ENCODE results near the gene NFATC3.

NFATC3 gene

DNA sequence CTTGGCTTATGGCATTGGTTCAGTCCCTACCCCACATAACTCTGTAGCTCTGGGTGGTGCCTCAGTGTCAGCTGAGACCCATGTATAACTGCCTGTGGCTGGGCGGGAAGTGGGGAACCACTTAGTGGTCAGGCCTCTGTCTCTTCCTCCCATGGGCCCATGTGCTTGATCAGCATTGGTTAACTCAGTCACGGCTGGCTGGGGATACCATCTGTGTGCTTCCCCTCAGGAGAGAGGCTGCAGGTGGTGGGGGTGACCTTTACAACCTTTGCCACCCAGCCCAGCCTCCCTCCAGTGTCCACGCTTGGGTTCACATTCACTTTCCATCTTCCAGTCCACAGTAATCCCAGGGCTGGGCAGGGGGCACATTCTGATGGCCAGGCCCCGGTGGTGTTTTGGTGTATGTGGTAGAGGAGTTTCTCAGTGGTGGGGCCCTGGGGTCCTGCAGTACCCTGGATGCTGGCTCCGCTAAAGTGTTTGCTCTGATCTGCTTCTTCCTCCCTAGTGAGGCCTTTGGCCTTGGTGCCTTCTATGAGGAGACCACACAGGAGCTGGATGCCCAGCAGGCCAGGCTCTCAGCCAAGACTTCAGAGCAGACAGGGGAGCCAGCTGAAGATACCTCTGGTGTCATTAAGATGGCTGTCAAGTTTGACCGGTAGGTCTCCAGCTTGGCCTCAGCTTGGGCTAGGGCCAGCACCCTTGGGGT is 10.2 kb upstream of the NFATC3 start:
- H3K9me3 ChIP-seq (ENCODE audit: severe bottlenecking) = no peaks in the 10 kb centered on the region
- DNase-seq (ENCODE audit: low spot score) (no peak), ATAC-seq (ENCODE audit: low read depth) (no peak)
- no peaks in the 10 kb centered on the region for H3K27me3 ChIP-seq (ENCODE audit: insufficient read depth, poor library complexity, severe bottlenecking)
- H3K36me3 ChIP-seq (ENCODE audit: low read depth) = peaks cover 64% of the 10 kb centered on the region
- no peak overlapping the region for H3K4me3 ChIP-seq (ENCODE audit: severe bottlenecking)
- TF ChIP-seq CTCF (IDR thresholded peaks at IDR 0.05; ENCODE audit: poor library complexity, severe bottlenecking) = no peak
- H3K27ac ChIP-seq (ENCODE audit: poor library complexity, severe bottlenecking) = no peak overlapping the region
- peaks cover 8% of the 10 kb centered on the region for H3K4me1 ChIP-seq (ENCODE audit: insufficient read depth, poor library complexity, severe bottlenecking)

- no peak for TF ChIP-seq CTCF (IDR thresholded peaks at IDR 0.05; ENCODE audit: poor library complexity, severe bottlenecking)
- no peak overlapping the region for H3K27ac ChIP-seq (ENCODE audit: poor library complexity, severe bottlenecking)
- peaks cover 8% of the 10 kb centered on the region for H3K4me1 ChIP-seq (ENCODE audit: insufficient read depth, poor library complexity, severe bottlenecking)
- no peak overlapping the region for H3K4me3 ChIP-seq (ENCODE audit: severe bottlenecking)
- H3K36me3 ChIP-seq (ENCODE audit: low read depth) = peaks cover 57% of the 10 kb centered on the region
- no peaks in the 10 kb centered on the region for H3K9me3 ChIP-seq (ENCODE audit: severe bottlenecking)
- no peak for ATAC-seq (ENCODE audit: low read depth)
- H3K27me3 ChIP-seq (ENCODE audit: insufficient read depth, poor library complexity, severe bottlenecking) = no peaks in the 10 kb centered on the region
- no peak for DNase-seq (ENCODE audit: low spot score)
Observed at GRCh38 chr16:68075980-68076379, 9.2 kb upstream of the NFATC3 start.

- H3K4me1 ChIP-seq (ENCODE audit: insufficient read depth, poor library complexity, severe bottlenecking) = peaks cover 8% of the 10 kb centered on the region
- no peak for ATAC-seq (ENCODE audit: low read depth)
Observed at GRCh38 chr16:68076560-68076959, 8.6 kb upstream of the NFATC3 start.

DNA sequence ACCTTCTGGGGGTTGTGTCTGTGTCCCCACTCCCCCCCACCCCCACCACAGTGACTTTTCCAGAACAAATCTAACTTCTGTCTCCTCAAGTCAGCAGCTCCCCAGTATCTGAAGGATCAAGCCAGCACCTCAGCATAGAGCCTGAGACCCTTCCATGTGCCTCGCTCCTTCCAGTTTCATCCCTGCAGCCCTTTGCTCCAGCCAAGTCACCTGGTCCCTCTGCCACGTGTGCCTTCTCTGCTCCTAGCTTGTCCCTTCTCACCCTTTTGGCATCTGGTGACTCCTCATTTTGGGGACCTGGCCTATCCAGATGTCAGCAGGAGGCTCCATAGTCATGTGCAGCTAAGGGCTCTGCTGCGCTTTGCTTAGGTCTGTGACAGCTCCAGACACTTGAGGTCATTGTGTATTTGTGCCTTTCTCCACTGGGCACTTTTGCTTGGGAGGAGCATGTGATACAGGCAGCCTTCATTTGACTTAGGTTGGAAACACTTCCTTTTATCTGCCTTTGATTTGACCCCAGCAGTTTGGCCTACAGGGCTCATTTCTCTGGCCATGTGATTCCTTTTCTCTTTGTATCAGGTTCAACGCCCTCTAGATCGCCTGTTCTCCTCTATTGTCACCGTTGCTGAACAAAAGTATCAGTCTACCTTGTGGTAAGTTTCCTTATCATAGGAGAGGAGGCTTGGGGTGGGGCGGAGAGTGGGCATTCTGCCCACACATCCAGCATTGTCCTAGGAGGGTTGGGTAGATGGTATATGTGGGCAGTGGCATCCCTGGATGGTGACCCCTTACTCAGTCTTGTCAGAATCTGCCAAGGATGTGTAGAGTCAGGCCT is 7.1 kb upstream of the NFATC3 start:
- Histone ChIP-seq H3K9me3 (ENCODE audit: severe bottlenecking) (no peaks in the 10 kb centered on the region), H3K4me1 (ENCODE audit: insufficient read depth, poor library complexity, severe bottlenecking) (no peaks in the 10 kb centered on the region), H3K36me3 (ENCODE audit: low read depth) (peaks cover 47% of the 10 kb centered on the region), H3K27me3 (ENCODE audit: insufficient read depth, poor library complexity, severe bottlenecking) (no peaks in the 10 kb centered on the region), H3K4me3 (ENCODE audit: severe bottlenecking) (no peak overlapping the region), H3K27ac (ENCODE audit: poor library complexity, severe bottlenecking) (no peak overlapping the region)
- no peak for TF ChIP-seq CTCF (IDR thresholded peaks at IDR 0.05; ENCODE audit: poor library complexity, severe bottlenecking)
- no peak for DNase-seq (ENCODE audit: low spot score)
- no peak for ATAC-seq (ENCODE audit: low read depth)

More at GRCh38 chr16:68076560-68076959, 8.6 kb upstream of the NFATC3 start:
- DNase-seq (ENCODE audit: low spot score) = no peak
- H3K36me3 ChIP-seq (ENCODE audit: low read depth) = peaks cover 53% of the 10 kb centered on the region
- H3K9me3 ChIP-seq (ENCODE audit: severe bottlenecking) = no peaks in the 10 kb centered on the region
- no peak overlapping the region for H3K27ac ChIP-seq (ENCODE audit: poor library complexity, severe bottlenecking)
- no peak for TF ChIP-seq CTCF (IDR thresholded peaks at IDR 0.05; ENCODE audit: poor library complexity, severe bottlenecking)
- H3K4me3 ChIP-seq (ENCODE audit: severe bottlenecking) = no peak overlapping the region
- H3K27me3 ChIP-seq (ENCODE audit: insufficient read depth, poor library complexity, severe bottlenecking) = no peaks in the 10 kb centered on the region

All from RWPE2 (cell line).